H9 (cell line): ENCODE results near the gene CHDH. TPM values are rescaled to one million over a fixed set of nuclear protein-coding genes. Genes with fewer than 3 reads are reported as not detected.

Experiments used
- DNase-seq: peaks from one replicate; pipeline ENCODE4 v3.0.0-alpha.2; 2017
- H2AFZ ChIP-seq: one replicate; pipeline ENCODE4 v1.6.1; 2013; ENCODE audit warnings: mild to moderate bottlenecking, low read length, control low read depth, moderate library complexity
- H2AK5ac ChIP-seq: 2 replicates; pipeline ENCODE4 v1.6.1; 2013; ENCODE audit warnings: low read length, control low read depth, mixed read lengths; ENCODE audit not compliant: insufficient read length
- H2BK120ac ChIP-seq: one replicate; pipeline ENCODE4 v1.6.1; 2013; ENCODE audit warnings: low read depth, mild to moderate bottlenecking, low read length, control low read depth, inconsistent platforms; ENCODE audit not compliant: poor library complexity, severe bottlenecking
- H2BK12ac ChIP-seq: 2 replicates; pipeline ENCODE4 v1.6.1; 2013; ENCODE audit warnings: low read length, control low read depth, mixed read lengths, low read depth; ENCODE audit not compliant: insufficient read length
- H2BK15ac ChIP-seq: 2 replicates; pipeline ENCODE4 v1.6.1; 2013; ENCODE audit warnings: low read depth, low read length, control low read depth
- H2BK20ac ChIP-seq: one replicate; pipeline ENCODE4 v1.6.1; 2013; ENCODE audit warnings: low read depth, mild to moderate bottlenecking, low read length, control low read depth, inconsistent platforms; ENCODE audit not compliant: poor library complexity, severe bottlenecking
- H2BK5ac ChIP-seq: 2 replicates; pipeline ENCODE4 v1.6.1; 2013; ENCODE audit warnings: low read length, control low read depth, mixed read lengths; ENCODE audit not compliant: insufficient read length
- H3K14ac ChIP-seq: 2 replicates; pipeline ENCODE4 v1.6.1; 2013; ENCODE audit warnings: low read length, control low read depth; ENCODE audit not compliant: insufficient read depth
- H3K18ac ChIP-seq: 2 replicates; pipeline ENCODE4 v1.6.1; 2013; ENCODE audit warnings: low read depth, mild to moderate bottlenecking, mixed read lengths, low read length, control low read depth; ENCODE audit not compliant: insufficient read length
- H3K23ac ChIP-seq: 2 replicates; pipeline ENCODE4 v1.6.1; 2013; ENCODE audit warnings: low read length, control low read depth, mixed read lengths, low read depth; ENCODE audit not compliant: insufficient read length
- H3K23me2 ChIP-seq: 2 replicates; pipeline ENCODE4 v1.6.1; 2013; ENCODE audit warnings: low read depth, mild to moderate bottlenecking, mixed read lengths, low read length, control low read depth; ENCODE audit not compliant: insufficient read length, poor library complexity, severe bottlenecking
- H3K27ac ChIP-seq: 2 replicates; pipeline ENCODE4 v1.5.1; 2013; ENCODE audit warnings: low read length, control low read depth, mixed read lengths, low read depth; ENCODE audit not compliant: insufficient read length
- H3K27me3 ChIP-seq: 2 replicates; pipeline ENCODE4 v1.6.1; 2013; ENCODE audit warnings: low read length, control low read depth, inconsistent platforms; ENCODE audit not compliant: insufficient read depth
- H3K4ac ChIP-seq: 2 replicates; pipeline ENCODE4 v1.6.1; 2013; ENCODE audit warnings: low read depth, mild to moderate bottlenecking, control low read depth, inconsistent platforms, low read length, moderate library complexity
- H3K4me1 ChIP-seq: 2 replicates; pipeline ENCODE4 v1.6.1; 2013; ENCODE audit warnings: low read length, control low read depth, inconsistent platforms; ENCODE audit not compliant: insufficient read depth
- H3K4me2 ChIP-seq: 2 replicates; pipeline ENCODE4 v1.6.1; 2013; ENCODE audit warnings: low read length, control low read depth, mixed read lengths; ENCODE audit not compliant: insufficient read length, insufficient read depth
- H3K56ac ChIP-seq: 2 replicates; pipeline ENCODE4 v1.6.1; 2013; ENCODE audit warnings: low read depth, mild to moderate bottlenecking, mixed read lengths, low read length, control low read depth; ENCODE audit not compliant: insufficient read length
- H3K79me1 ChIP-seq: 2 replicates; pipeline ENCODE4 v1.6.1; 2013; ENCODE audit warnings: low read depth, mild to moderate bottlenecking, moderate library complexity, low read length, control low read depth, inconsistent platforms; ENCODE audit not compliant: insufficient read depth, poor library complexity, severe bottlenecking
- H3K79me2 ChIP-seq: 2 replicates; pipeline ENCODE4 v1.6.1; 2013; ENCODE audit warnings: low read length, control low read depth, inconsistent platforms; ENCODE audit not compliant: insufficient read depth
- H3K9ac ChIP-seq: 2 replicates; pipeline ENCODE4 v1.6.1; 2013; ENCODE audit warnings: low read length, control low read depth, mixed read lengths; ENCODE audit not compliant: insufficient read length; ENCODE audit errors: extremely low read depth
- H3K9me3 ChIP-seq: one replicate; pipeline ENCODE4 v1.6.1; 2013; ENCODE audit warnings: low read depth, low read length, inconsistent platforms; ENCODE audit not compliant: control insufficient read depth
- H3T11ph ChIP-seq: one replicate; pipeline ENCODE4 v1.6.1; 2013; ENCODE audit warnings: mild to moderate bottlenecking, low read length, control low read depth, inconsistent platforms
- H4K20me1 ChIP-seq: one replicate; pipeline ENCODE4 v1.6.1; 2013; ENCODE audit not compliant: control insufficient read depth, insufficient read length, insufficient read depth
- H4K5ac ChIP-seq: 2 replicates; pipeline ENCODE4 v1.6.1; 2013; ENCODE audit warnings: low read depth, mild to moderate bottlenecking, mixed read lengths, low read length, control low read depth; ENCODE audit not compliant: insufficient read length
- H4K8ac ChIP-seq: replicated peaks from 2 replicates; pipeline ENCODE4 v1.6.1; 2013; ENCODE audit warnings: low read length, control low read depth, mixed read lengths, low read depth; ENCODE audit not compliant: insufficient read length
- H4K91ac ChIP-seq: 2 replicates; pipeline ENCODE4 v1.6.1; 2013; ENCODE audit warnings: low read depth, mild to moderate bottlenecking, moderate library complexity, mixed read lengths, low read length, control low read depth; ENCODE audit not compliant: insufficient read length
- H3K27ac Mint-ChIP-seq, 3 experiments: 2 replicates in 2 of 3; 3 replicates in 1 of 3; pipeline ENCODE4 v1.8.0; 2020 to 2021; ENCODE audit warnings: mixed read lengths in 3 of 3, mild to moderate bottlenecking in 1 of 3, moderate library complexity in 1 of 3
- H3K27me3 Mint-ChIP-seq: 2 replicates; pipeline ENCODE4 v1.8.0; 2021; ENCODE audit warnings: low read depth, mild to moderate bottlenecking, moderate library complexity, mixed read lengths
- H3K36me3 Mint-ChIP-seq, 3 experiments: 2 replicates in 2 of 3; 3 replicates in 1 of 3; pipeline ENCODE4 v1.8.0; 2020 to 2021; ENCODE audit warnings: low read depth in 3 of 3, mixed read lengths in 3 of 3; ENCODE audit not compliant: insufficient read depth in 1 of 3
- H3K4me1 Mint-ChIP-seq, 2 experiments: 2 replicates each; pipeline ENCODE4 v1.8.0; 2020; ENCODE audit warnings: mixed read lengths in 2 of 2
- H3K4me3 Mint-ChIP-seq, 2 experiments: 2 replicates in 1 of 2; 3 replicates in 1 of 2; pipeline ENCODE4 v1.8.0; 2020 to 2021; ENCODE audit warnings: mild to moderate bottlenecking in 2 of 2, mixed read lengths in 2 of 2, moderate library complexity in 1 of 2
- H3K9me3 Mint-ChIP-seq, 2 experiments: 2 replicates in 1 of 2; 3 replicates in 1 of 2; pipeline ENCODE4 v1.8.0; 2020; ENCODE audit warnings: mild to moderate bottlenecking in 2 of 2, mixed read lengths in 2 of 2, moderate library complexity in 1 of 2
- CTCF ChIP-seq: fragments of 200-600 bp; sonication (generic); conservative IDR thresholded peaks from 3 replicates; pipeline ENCODE4 v1.8.0; 2021; ENCODE audit warnings: antibody characterized with exemption, mild to moderate bottlenecking
- WGBS: extraction: QIAGEN DNeasy Blood & Tissue Kit; methylation state at CpG from one replicate; pipeline ENCODE4 v1.1.7; 2013; ENCODE audit warnings: missing lambda C conversion rate, low lambda C conversion rate, mixed read lengths; ENCODE audit not compliant: insufficient read length; ENCODE audit errors: extremely low coverage; 5-methylcytosine and 5-hydroxymethylcytosine counted together
- total RNA-seq: library from RNA; stranded (reverse); gene quantifications from 2 replicates; pipeline ENCODE4 v1.2.1, GENCODE V29; 2021

Gene CHDH
- total RNA-seq, 1 experiment from 2014 or later: 11.0 TPM

DNA sequence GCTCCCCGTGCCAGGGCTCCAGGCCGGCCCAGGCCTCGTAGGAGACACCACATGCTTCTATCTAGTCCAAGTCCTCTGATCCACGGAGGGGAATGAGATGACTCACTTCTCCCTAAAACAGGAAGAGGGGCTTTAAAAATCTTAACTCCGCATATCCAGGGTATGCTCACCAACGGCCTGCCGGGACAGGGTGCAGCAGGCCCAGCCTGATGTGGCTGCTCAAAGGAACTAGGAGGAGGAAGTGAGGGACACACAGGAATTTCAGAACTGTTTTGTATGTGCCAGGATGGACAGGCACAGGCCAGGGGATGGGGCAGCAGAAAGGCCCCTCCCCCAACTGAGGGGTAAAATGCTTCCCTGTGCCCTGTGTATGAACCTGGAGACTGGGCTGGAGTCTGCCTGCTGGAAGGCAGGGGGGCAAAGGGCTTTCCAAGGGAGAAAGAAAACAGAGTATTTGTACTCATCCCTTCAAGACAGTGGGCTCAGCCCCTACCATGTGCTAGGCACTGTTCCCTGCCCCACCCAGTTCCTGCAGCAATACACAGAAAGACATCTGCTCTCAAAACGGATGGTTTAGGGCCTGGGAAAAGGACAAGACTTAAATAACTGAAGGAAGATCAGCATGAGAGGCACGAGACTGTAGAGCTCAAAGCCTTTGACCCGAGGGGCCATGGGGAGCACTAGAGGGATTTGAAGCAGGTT is 22.1 kb downstream of the CHDH start:
- TF ChIP-seq CTCF: no peak
- WGBS: no CpG with 5 or more reads among the region's 10 CpGs
- Histone ChIP-seq H4K20me1 (no peaks in the 10 kb centered on the region), H3K9me3 (no peaks in the 10 kb centered on the region), H3K18ac (no peak overlapping the region), H3K4me1 (no peaks in the 10 kb centered on the region), H3K79me2 (no peaks in the 10 kb centered on the region), H4K5ac (no peak overlapping the region), H3K14ac (no peak overlapping the region), H3K4me2 (no peak overlapping the region), H3K56ac (no peak overlapping the region), H4K91ac (no peak overlapping the region), H4K8ac (no peak overlapping the region), H2BK20ac (no peak overlapping the region), H3K27me3 (no peaks in the 10 kb centered on the region), H2BK15ac (no peak overlapping the region), H3K4ac (no peak overlapping the region), H3K23ac (no peak overlapping the region), H3K23me2 (no peaks in the 10 kb centered on the region), H2BK12ac (no peak overlapping the region), H3T11ph (no peak overlapping the region), H2AFZ (no peak overlapping the region), H2BK5ac (no peak overlapping the region), H3K79me1 (no peaks in the 10 kb centered on the region), H2BK120ac (no peak overlapping the region), H3K27ac (no peak overlapping the region), H3K9ac (no peak overlapping the region), H2AK5ac (no peak overlapping the region)
- Mint-ChIP-seq H3K36me3 (peaks cover 0 to 12% (median 8%) of the 10 kb centered on the region in 3 experiments; a peak in 4 of 7 replicates), H3K4me1 (peaks cover 0 to 10% of the 10 kb centered on the region in 2 experiments; a peak in 2 of 4 replicates), H3K9me3 (no peaks in the 10 kb centered on the region), H3K27me3 (no peaks in the 10 kb centered on the region), H3K27ac (peak overlapping the region in 2 of 3 experiments; percentile 34 to 97; a peak in 3 of 7 replicates), H3K4me3 (peak overlapping the region in 1 of 2 experiments; percentile 42; a peak in 1 of 5 replicates)
- no peak for DNase-seq
